HG03432 (cell line): Measurements from ENCODE around the gene GUCY1B1.

Source experiments
- ATAC-seq: cut with Tn5 transposase; IDR thresholded peaks from one replicate; pipeline ENCODE4 v1.9.1; 2021; ENCODE audit warnings: mild to moderate bottlenecking, moderate library complexity; ENCODE audit not compliant: unreplicated experiment

The GUCY1B1 gene

DNA sequence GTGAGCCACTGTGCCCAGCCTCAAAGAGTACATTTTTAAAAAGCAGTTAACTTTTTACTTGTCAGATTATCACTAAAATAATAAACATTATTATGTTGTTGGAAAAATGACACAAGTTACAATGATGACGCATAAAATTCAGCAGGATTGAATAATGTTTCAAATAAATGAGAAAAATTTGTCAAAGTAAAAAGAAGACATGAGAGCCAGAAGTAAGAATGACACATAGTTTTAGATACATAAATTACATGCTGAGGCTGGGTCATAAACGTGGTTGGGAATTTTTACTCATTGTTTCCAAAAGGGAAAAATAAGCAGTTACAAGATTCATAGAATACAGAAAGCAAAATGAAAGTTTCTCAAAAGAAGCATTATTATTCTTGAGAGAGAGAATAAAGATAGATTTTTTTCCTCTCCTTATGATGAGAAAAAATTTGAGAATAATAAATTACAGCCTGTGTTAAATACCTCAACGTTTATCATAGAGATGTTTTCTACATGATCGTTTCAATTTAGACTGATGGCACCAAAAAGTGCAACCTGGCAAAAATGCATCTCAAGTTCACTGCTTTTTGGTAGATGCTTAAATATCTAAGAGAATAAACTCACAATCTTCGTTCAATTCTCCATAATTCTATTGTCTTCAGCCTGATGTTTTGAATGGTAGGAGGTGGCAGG is 40.4 kb downstream of the GUCY1B1 start:
- no peak for ATAC-seq

DNA sequence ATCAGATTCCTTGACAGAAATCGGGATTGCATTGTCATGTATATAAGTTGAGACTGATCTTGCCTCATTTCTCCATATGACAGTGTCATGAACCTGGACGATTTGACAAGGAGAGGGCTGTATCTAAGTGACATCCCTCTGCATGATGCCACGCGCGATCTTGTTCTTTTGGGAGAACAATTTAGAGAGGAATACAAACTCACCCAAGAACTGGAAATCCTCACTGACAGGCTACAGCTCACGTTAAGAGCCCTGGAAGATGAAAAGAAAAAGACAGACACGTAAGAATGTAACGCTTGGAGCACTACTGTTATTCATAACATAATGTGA is 40.9 kb downstream of the GUCY1B1 start:
- no peak for ATAC-seq

DNA sequence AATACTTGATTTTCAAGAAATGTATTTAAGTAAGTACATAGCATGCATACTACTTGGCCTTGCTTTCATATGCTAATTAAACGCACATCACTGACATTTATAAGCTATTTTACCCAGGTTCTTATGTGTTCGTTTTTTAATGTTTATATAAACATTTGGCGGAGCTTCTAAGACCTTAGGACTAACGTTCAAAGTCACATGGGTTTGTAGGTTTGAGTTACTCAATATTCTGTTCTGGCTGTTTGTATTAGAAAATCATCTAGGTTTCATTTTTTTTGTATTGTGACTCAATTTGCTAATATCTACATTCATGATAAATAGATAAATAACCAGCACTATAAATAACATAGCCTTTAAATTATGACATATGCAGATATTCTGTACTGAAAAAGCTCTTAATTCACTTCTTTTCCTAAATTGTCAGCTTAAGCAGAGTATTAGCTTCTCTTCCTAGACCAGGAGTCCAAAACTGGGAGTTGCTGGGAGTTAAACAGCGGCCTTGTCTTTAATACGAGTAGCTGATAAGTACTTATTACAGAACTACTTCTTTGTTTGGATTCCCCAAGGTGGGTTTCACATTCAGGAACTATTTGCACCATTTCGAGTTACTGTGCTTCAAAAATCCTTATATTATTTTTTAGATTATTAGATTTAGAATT is 42.0 kb downstream of the GUCY1B1 start:
- no peak for ATAC-seq

DNA sequence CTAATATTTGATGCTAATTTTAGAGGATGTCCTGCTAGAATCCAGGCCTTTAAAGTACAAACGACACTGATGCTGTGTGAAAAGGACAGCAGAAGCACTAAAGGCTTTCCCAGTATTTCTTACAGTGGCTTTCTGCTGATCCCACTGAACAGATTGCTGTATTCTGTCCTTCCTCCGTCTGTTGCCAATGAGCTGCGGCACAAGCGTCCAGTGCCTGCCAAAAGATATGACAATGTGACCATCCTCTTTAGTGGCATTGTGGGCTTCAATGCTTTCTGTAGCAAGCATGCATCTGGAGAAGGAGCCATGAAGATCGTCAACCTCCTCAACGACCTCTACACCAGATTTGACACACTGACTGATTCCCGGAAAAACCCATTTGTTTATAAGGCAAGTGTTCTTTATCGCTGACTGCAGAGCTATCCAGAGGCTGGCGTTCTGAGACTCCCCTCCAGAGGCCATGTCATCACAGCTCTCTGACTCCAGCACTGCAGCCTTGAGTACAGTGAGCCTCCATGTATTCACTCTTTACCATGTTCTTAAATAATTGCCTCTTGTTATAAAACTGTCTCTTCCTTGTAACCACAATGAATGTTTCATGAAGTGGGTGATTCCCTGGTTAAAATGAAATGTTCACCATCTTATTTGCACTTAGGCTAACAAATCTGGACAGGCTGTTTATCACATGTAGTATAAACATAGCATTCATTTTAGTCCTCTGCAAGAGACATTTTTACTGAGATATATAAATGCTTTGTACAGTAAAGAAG is 43.6 kb downstream of the GUCY1B1 start:
- ATAC-seq = no peak

DNA sequence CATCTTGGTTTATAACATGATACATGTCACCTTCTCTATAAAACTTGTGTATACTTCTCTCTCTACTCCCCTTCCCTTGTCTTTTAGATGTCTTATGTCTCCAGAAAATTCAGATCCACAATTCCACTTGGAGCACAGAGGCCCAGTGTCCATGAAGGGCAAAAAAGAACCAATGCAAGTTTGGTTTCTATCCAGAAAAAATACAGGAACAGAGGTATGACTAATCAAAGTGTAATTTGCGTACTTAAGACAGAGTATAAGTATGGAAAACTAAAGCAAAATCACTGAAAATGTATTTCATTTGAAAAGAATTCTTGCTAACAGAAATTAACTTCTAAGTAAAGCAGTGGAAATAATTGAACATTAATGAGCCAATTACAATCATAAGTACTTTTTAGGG is 46.2 kb downstream of the GUCY1B1 start:
- ATAC-seq = no peak

DNA sequence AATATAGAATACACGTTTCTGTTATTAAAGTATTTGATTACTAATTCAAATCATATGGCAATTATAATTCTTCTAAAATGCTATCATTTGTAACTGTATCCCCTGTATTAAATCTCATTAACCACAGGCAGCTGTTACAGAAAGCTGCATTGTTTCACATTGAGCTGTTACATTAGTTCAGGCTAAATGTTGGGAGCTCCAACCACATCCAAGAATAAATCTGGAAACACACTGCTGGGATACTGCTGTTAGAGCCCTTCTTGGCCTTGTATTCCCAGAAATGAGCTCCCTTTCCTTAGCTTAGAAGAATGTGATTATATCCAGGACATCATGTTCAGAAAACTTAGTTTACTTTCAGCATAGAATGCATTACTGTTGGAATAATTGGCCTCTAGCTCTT is 48.2 kb downstream of the GUCY1B1 start:
- ATAC-seq = no peak

DNA sequence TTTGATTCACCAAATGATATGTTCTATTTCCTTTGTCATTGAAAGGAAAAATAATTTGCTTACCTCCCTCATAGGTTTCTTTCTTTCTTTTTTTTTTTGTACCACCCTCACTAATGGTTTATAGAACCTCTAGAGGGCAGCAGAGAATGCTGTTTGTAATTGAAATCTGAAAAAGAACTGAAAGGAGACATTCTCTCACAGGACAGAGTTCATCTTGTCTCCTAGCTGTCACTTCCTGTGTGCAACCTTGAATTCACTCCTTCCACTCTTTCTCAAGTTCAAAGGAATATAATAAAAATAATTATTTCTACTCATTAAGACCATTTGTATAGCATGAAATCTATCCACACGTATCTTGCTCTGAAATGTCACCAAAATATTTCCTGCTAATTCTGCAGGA is 51.0 kb downstream of the GUCY1B1 start:
- peak; percentile 97 for ATAC-seq

DNA sequence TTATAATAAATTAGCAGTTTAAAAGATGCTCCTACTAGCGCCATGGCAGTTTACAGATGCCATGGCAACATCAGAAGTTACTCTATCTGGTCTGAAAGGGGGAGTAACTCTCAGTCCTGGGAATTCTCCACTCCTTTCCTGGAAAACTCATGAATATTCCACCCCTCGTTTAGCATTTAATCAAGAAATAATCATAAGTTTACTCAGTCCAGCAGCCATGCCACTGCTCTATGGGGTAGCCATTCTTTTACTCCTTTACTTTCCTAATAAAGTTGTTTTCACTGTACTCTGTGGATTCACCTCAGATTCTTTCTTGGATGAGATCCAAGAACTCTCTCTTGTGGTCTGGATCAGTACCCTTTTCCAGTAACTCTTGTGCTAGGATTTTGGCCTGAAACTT is 52.3 kb downstream of the GUCY1B1 start:
- ATAC-seq = no peak

DNA sequence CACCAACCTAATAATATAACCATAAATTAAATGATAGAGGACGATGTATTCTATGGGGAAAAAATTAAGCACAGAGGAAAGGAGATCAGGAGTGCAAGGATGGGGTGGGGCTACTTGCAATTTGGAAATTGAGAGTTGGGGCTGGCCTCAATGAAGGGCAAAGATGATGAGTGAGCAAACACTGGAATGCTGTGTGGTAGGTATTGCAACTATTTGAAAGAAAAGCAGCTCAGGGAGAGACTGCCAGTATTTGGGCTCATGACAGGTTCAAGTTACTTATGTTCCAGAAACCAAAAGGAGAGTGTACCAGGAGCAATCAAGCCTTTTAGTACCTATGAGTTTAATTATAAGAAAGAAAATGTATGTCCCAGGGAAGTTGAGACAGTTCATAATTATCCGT is 59.8 kb downstream of the GUCY1B1 start:
- no peak for ATAC-seq

DNA sequence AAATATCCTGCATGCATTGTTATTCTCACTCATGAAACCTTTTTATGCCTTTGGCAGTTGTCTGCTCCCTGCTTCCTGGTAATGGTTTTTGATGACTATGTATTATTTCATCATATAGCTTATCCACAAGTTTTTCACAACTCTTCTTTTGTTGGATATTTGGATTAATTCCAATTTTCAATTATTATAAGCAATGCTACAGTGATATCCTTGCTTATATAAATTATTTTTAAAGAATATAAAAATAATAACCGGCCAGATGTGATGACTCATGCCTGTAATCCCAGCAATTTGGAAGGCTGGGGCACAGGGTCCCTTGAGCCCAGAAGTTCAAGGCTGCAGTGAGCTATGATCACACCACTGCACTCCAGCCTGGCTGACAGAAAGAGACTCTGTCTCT is 60.2 kb downstream of the GUCY1B1 start:
- no peak for ATAC-seq

DNA sequence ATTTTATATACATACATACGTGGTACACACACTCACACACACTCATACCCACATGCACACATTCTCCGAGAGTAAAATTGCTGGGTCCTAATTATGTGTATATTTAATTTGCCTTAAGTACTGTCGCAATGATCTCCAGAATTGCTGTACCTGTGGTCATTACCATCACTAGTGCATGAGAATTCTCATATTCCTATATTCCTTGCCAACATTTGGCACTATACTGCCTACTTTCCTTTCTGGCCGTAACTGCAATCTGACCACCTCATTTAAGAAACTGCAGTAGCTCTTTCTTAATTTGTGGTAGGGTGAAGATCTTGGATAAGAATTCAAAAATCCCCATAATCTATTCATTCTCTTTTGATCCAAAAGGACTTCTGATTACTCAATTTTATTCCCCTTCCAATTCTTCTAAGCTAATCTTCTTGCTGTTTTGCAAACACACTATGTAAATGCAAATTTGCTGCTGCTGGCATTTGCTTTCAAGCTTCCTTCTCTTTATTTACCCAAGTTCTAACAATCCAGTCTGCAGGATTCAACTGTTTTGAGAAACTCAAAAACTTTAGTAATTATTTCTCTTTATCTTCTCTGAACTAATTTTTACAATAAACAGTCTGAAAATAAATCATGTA is 62.2 kb downstream of the GUCY1B1 start:
- ATAC-seq = no peak

DNA sequence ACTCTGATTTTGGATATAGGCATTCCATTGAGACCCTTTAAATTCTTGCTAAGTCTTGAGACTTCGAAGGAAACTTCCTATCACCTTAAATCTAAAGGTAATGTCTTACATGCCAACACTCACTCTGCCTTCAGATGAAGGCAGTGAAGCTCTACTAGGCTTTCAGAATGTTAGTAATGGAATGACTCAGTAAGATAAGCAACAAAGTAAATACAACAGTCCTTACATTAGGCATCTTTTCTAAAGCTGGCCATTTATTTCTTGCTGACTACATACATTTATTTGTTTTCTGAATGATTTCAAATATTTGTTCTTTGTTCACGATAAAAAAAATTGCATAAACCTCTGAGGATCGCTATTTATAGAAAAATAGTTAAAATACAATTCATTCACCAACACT is 63.8 kb downstream of the GUCY1B1 start:
- ATAC-seq = peak; percentile 74

DNA sequence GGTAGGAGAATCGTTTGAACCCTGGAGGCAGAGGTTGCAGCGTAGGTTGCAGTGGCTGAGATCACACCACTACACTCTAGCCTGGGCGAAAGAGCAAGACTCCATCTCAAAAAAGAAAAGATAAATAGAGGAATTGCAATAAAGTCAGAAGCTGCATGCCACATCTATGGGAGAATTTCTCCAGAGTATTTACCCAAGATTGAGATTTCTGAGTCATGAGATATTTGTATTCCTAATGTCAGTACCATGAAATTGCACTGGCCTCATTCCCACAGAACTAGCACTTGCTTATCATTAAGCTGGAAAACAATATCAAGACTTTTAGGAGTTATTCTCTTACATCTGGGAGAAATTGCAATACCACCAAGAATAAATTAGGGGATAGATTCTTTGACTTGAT is 69.8 kb downstream of the GUCY1B1 start:
- ATAC-seq = no peak

DNA sequence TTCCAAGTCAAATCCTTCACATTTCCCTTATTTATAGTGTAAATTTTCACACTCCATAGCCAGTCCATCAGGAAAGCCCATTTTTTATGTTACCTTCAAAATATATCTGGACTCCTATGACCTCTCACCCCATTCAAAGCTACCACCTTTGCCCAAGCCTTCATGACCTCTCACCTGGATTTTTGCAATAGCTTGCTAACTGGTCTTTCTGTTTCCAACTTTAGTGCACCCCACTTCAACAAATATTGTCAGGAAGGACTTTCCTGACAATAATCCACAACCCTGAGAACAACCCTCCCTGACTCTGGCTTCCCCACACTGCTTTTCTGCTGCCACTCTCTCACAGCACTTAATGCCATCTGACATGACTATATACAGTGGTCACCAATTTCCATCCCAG is 73.8 kb downstream of the GUCY1B1 start:
- no peak for ATAC-seq

DNA sequence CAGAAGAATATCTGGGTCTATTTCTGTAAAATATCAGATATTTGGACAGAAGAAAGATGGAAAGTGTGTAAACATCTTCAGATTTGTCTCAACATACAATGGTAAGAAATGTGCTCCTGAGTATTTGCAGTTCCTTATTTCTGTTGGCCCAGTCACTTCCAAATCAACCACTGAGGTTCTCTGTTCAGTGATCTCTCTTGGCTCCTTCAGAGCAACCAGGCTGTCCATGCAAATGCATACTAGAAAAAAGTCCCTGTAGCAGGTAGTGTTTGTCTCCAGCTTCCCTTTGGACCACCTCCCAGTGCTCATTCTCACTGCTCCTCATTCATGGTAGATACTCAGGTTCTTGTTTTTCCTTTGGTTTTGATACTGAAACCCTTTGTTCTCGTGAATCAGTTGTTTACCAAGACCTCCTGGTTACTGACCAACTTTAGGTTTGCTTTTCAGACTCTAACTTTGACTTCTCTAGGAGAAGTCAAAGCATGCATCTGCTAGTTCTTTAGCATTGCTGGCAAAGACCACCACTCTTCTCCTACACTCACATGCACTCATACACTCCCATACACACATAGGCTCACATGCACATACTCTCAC is 78.5 kb downstream of the GUCY1B1 start:
- ATAC-seq = no peak

DNA sequence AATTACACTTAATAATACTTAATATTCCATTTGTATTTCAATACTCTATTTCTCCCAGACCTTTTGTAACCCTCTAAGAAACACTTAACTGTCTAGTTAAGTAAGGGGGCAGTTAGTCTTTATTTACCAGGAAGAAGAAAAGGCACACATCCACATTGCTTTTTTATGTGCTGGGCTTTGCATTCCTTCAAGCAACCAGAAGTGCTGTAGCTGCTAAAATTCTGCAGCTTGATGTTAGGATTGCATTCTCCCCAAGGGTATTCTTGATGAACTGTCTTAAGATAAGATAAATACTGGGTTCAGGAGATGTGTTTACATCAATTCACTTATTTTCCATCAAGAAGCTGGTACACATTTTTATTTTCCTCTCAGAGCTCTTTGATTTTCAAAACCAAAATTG is 83.3 kb downstream of the GUCY1B1 start:
- ATAC-seq = no peak

DNA sequence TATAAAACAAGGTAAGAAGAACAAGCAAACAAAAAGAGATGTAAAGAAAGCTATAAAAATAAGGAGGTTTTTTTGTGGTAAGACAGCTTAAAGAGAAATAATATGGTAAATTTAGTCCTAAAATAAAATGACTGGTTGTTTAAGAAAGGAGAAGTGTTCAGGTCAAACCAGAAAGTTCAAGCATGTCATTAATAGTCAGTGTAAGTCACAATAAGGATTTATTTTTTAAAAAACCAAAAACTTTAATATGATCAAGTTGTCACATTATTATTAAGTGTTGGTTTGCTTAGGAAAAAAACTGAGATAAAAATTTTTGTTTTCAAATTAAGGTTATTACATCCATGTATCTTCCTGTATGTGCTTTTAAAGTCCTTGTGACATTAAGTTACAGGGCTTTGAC is 88.1 kb downstream of the GUCY1B1 start:
- no peak for ATAC-seq

DNA sequence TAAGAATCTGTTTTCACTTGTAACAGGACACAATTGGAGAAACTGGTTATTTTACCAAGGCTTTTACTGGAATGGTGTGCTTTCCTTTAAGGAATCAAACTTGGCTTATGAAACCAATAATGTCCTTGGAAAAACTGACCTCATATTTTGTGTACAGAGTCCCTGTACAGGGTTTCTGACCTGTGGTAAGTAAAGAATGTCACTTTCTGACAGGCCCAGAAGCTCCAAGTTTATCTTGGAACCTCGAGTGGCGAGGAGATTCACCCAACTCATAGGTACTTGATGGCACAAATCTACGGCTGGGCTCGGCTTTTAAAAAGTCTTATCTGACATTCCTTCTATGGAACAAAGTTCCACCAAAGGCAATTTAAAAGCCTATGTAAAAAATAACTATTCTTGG is 90.2 kb downstream of the GUCY1B1 start:
- ATAC-seq = no peak

DNA sequence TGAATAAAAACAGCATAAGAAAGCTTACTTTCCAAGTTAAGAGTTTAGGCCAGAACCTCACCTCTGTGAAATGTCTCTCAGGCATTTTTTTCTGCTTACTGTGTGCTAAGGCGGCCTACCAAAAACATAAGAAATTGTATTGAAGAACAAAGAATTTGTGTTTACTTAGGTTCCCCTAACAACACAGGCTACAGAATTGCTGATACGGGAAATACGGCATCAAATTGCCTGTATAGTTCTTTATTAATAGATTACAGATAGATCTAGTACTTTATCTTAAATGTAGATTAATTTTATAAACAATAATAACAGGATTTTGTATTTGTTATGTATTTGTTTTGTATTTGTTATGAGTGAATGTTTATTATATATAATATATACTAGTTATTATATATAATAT is 94.4 kb downstream of the GUCY1B1 start:
- ATAC-seq = no peak

DNA sequence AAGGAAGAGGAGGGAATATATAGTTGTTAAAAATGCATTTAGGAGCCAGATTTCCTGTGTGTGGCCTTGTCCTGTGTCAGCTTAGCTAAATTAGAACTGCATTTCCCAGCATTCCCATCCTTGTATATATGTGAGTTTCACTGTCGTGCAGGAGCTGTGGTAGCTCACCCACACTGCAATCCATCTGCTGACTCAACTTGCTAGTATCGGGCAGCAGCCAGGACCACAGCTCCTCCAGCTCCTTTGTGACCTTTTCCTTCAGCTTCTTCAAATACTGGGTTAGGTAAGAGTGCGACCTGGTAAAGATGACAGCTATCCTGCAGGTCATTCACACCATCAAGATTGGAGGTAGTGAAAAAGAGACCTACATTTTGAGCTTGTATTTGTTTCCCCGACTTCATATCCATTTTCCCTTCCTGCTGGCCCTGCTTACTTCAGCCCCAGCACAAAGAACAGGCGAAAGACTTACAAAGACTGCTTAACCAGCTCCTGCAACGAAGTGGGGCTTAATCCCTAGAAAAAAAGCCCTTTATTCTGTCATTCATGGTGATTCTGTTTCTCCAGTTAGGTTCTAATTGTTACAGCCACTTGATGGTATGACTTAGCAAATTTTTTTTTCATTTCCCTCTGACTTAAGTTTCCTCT is 95.9 kb downstream of the GUCY1B1 start:
- no peak for ATAC-seq

DNA sequence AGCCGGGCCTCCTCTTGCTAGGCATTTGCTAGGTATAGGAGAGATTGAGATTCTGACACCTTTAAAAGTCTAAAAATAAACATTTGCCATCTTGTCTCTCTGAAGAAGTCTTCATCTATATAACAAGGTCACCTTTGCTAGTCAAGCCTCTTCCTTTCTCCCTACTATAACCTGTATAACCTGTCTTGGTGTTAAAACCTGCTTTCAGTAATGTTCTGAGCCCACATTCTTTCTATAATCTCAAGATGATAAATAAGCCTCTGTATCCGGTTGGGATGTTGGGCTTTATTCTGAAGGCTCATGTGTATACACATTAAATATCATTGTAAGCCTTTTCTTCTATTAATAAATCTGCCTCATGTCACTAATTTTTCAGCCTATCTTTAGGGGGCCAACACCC is 97.1 kb downstream of the GUCY1B1 start:
- ATAC-seq = no peak
